OCI-LY3 (cell line): Measurements from ENCODE around the gene MTHFD1L.

ENCODE experiments used
- EZH2phosphoT487 ChIP-seq: fragments of 200-600 bp; shearing (Covaris generic); IDR thresholded peaks from 2 replicates; pipeline ENCODE4 v1.6.1; 2018; ENCODE audit warnings: antibody characterized with exemption, mixed run types, low read depth
- TF ChIP-seq, protein P1 (sequence below): fragments of 200-600, 300-600 bp; sonication (generic); IDR thresholded peaks from 2 replicates; pipeline ENCODE4 v1.5.1; 2014; ENCODE audit warnings: antibody characterized with exemption, low read length, low read depth

DNA sequence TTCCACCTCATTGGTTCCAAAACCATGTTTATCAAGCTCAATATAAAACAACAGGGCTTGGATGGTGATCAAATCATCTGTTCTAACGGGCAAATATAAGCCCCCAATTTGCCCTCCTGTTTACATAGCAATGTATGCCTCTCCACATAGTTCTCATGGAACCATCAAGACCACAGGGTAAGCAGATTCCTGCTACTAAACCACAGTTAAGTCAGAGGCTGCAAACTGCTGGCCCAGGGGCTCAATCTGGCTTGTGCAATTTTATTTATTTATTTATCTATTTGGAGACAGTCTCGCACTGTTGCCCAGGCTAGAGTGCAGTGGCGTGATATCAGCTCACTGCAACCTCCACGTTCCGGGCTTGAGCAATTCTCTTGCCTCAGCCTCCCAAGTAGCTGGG is 18.9 kb upstream of the MTHFD1L start:
- TF ChIP-seq, protein P1, sequence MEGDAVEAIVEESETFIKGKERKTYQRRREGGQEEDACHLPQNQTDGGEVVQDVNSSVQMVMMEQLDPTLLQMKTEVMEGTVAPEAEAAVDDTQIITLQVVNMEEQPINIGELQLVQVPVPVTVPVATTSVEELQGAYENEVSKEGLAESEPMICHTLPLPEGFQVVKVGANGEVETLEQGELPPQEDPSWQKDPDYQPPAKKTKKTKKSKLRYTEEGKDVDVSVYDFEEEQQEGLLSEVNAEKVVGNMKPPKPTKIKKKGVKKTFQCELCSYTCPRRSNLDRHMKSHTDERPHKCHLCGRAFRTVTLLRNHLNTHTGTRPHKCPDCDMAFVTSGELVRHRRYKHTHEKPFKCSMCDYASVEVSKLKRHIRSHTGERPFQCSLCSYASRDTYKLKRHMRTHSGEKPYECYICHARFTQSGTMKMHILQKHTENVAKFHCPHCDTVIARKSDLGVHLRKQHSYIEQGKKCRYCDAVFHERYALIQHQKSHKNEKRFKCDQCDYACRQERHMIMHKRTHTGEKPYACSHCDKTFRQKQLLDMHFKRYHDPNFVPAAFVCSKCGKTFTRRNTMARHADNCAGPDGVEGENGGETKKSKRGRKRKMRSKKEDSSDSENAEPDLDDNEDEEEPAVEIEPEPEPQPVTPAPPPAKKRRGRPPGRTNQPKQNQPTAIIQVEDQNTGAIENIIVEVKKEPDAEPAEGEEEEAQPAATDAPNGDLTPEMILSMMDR: no peak
- TF ChIP-seq EZH2phosphoT487: no peak
